GM23248 (cell line): ENCODE measurements around the gene PIGO.

Experiments used
- EZH2 ChIP-seq: fragments of 200-600 bp; sonication (generic); IDR thresholded peaks from 2 replicates; pipeline ENCODE4 v1.6.1; 2018; ENCODE audit warnings: antibody characterized with exemption, mild to moderate bottlenecking; ENCODE audit not compliant: insufficient read depth, poor library complexity, severe bottlenecking
- EZH2phosphoT487 ChIP-seq: fragments of 200-600 bp; sonication (generic); IDR thresholded peaks from 2 replicates; pipeline ENCODE4 v1.6.1; 2018; ENCODE audit warnings: antibody characterized with exemption, moderate library complexity, mild to moderate bottlenecking, low read depth; ENCODE audit not compliant: insufficient read depth

DNA sequence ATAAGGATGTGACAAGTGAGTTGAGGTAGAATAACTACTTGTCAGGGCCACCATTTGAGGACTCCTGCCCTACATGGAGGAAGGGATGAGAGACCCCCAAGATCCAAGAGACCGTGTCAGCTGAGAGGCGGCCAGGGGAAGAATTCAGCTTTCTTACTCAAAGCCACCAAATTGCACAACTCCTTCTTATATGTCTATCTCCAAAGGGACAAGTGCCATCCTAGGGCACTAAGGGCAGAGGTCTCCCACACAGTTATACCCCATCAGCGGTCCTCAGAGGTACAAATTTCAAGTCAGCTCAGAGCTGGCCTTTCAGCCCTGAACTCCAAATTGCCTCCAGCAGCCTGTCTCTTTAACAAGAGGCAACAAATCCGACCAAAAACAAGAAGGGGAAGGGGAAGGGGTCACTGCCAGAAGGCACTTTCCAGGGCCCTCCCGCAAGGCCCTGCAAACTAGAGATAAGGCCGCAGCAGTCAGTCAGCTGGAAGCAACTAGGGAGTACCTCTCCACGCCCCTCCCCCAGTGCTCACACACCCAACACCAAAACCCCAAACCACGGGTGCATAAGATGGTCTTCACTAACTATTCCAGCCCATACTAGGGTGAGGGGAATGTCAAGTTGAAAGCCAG lies 12.7 kb upstream of the PIGO start:
- TF ChIP-seq EZH2phosphoT487 = no peak
- no peak for TF ChIP-seq EZH2
